Measurements from ENCODE around the gene NEK10.
A peak's percentile ranks its signal among the peaks of the same experiment; 100 is the strongest.
"Not testable (repeated sequence)": the region's sequence is repeated elsewhere in the genome, so short reads cannot be mapped to it uniquely, and the experiment has no call there.

NEK10 gene

GRCh38 chr3:27368831-27369607, at the start of gene NEK10:
Gene NEK10, minus strand, starts transcription at chr3:27369383. Its CDS starts 16,501 bp downstream, at chr3:27352882.
- no peaks in the 10 kb centered on the region for H4K20me1 ChIP-seq (ENCODE audit: insufficient read depth, low read length)
- H3F3A ChIP-seq (ENCODE audit: insufficient read depth, low read length): no peaks in the 10 kb centered on the region
- no peak within 1 kb of the TSS for H3K27ac ChIP-seq (ENCODE audit: low read depth, low read length, poor library complexity, severe bottlenecking)
- TF ChIP-seq CTCF (IDR thresholded peaks at IDR 0.05; ENCODE audit: low read length) (no peak), EZH2 (IDR thresholded peaks at IDR 0.05; ENCODE audit: borderline replicate concordance, low read length) (no peak)
- H2AFZ ChIP-seq (ENCODE audit: low read length): no peak within 1 kb of the TSS
- peak within 1 kb of the TSS; percentile 21; the same call in 1 of the 2 replicates for H3K9ac ChIP-seq (ENCODE audit: low read length)
- H3K27me3 ChIP-seq (ENCODE audit: insufficient read depth, low read length): no peaks in the 10 kb centered on the region
- H3K79me2 ChIP-seq (ENCODE audit: insufficient read depth, low read length): no peaks in the 10 kb centered on the region
- no peaks in the 10 kb centered on the region for H3K9me3 ChIP-seq (ENCODE audit: low read length)
- H3K9me2 ChIP-seq (ENCODE audit: low read depth, low read length): no peaks in the 10 kb centered on the region
- H3K4me1 ChIP-seq (ENCODE audit: insufficient read depth, low read length, severe bottlenecking): peaks cover 8% of the 10 kb centered on the region
- peak within 1 kb of the TSS; percentile 65 for H3K4me3 ChIP-seq (ENCODE audit: low read depth, low read length, poor library complexity, severe bottlenecking)
- no peaks in the 10 kb centered on the region for H3K36me3 ChIP-seq (ENCODE audit: insufficient read depth, low read length)
- H3K4me2 ChIP-seq (ENCODE audit: low read length): peak within 1 kb of the TSS; percentile 75

- no peaks in the 10 kb centered on the region for H3K79me2 ChIP-seq (ENCODE audit: insufficient read depth, low read length)
These were observed 46.0 kb upstream of the NEK10 start for GRCh38 chr3:27415202-27415601.

GRCh38 chr3:27392950-27393679, 23.9 kb upstream of the NEK10 start:
- TF ChIP-seq EZH2 (IDR thresholded peaks at IDR 0.05; ENCODE audit: borderline replicate concordance, low read length) (no peak), CTCF (IDR thresholded peaks at IDR 0.05; ENCODE audit: low read length) (no peak)
- no peaks in the 10 kb centered on the region for H3K9me3 ChIP-seq (ENCODE audit: low read length)
- H3K27ac ChIP-seq (ENCODE audit: low read depth, low read length, poor library complexity, severe bottlenecking): no peak overlapping the region
- no peaks in the 10 kb centered on the region for H3K9me2 ChIP-seq (ENCODE audit: low read depth, low read length)
- H3K4me3 ChIP-seq (ENCODE audit: low read depth, low read length, poor library complexity, severe bottlenecking): no peak overlapping the region
- H3K4me2 ChIP-seq (ENCODE audit: low read length): no peak overlapping the region
- no peaks in the 10 kb centered on the region for H4K20me1 ChIP-seq (ENCODE audit: insufficient read depth, low read length)
- H2AFZ ChIP-seq (ENCODE audit: low read length): no peak overlapping the region
- no peak overlapping the region for H3K9ac ChIP-seq (ENCODE audit: low read length)
- no peaks in the 10 kb centered on the region for H3K4me1 ChIP-seq (ENCODE audit: insufficient read depth, low read length, severe bottlenecking)
- H3K79me2 ChIP-seq (ENCODE audit: insufficient read depth, low read length): no peaks in the 10 kb centered on the region
- peaks cover 37% of the 10 kb centered on the region; the same call in 1 of the 2 replicates for H3K36me3 ChIP-seq (ENCODE audit: insufficient read depth, low read length)
- no peaks in the 10 kb centered on the region for H3K27me3 ChIP-seq (ENCODE audit: insufficient read depth, low read length)
- no peaks in the 10 kb centered on the region for H3F3A ChIP-seq (ENCODE audit: insufficient read depth, low read length)

More at GRCh38 chr3:27415202-27415601, 46.0 kb upstream of the NEK10 start:
- H3K27me3 ChIP-seq (ENCODE audit: insufficient read depth, low read length): no peaks in the 10 kb centered on the region
- H3K4me3 ChIP-seq (ENCODE audit: low read depth, low read length, poor library complexity, severe bottlenecking): no peak overlapping the region
- no peaks in the 10 kb centered on the region for H3K9me2 ChIP-seq (ENCODE audit: low read depth, low read length)
- H3K27ac ChIP-seq (ENCODE audit: low read depth, low read length, poor library complexity, severe bottlenecking): no peak overlapping the region
- H3K4me1 ChIP-seq (ENCODE audit: insufficient read depth, low read length, severe bottlenecking): no peaks in the 10 kb centered on the region
- no peaks in the 10 kb centered on the region for H3F3A ChIP-seq (ENCODE audit: insufficient read depth, low read length)
- no peaks in the 10 kb centered on the region for H3K9me3 ChIP-seq (ENCODE audit: low read length)
- H3K4me2 ChIP-seq (ENCODE audit: low read length): no peak overlapping the region
- H3K36me3 ChIP-seq (ENCODE audit: insufficient read depth, low read length): peaks cover 37% of the 10 kb centered on the region
- H2AFZ ChIP-seq (ENCODE audit: low read length): no peak overlapping the region
- no peak overlapping the region for H3K9ac ChIP-seq (ENCODE audit: low read length)
- no peaks in the 10 kb centered on the region for H4K20me1 ChIP-seq (ENCODE audit: insufficient read depth, low read length)
- TF ChIP-seq CTCF (IDR thresholded peaks at IDR 0.05; ENCODE audit: low read length): no peak
- no peak for TF ChIP-seq EZH2 (IDR thresholded peaks at IDR 0.05; ENCODE audit: borderline replicate concordance, low read length)

- not testable (repeated sequence) for H3K27ac ChIP-seq (ENCODE audit: low read depth, low read length, poor library complexity, severe bottlenecking); H3K9ac ChIP-seq (ENCODE audit: low read length); H4K20me1 ChIP-seq (ENCODE audit: insufficient read depth, low read length); H3K27me3 ChIP-seq (ENCODE audit: insufficient read depth, low read length); H3F3A ChIP-seq (ENCODE audit: insufficient read depth, low read length); H3K4me2 ChIP-seq (ENCODE audit: low read length); H3K9me3 ChIP-seq (ENCODE audit: low read length); H3K9me2 ChIP-seq (ENCODE audit: low read depth, low read length); H3K4me3 ChIP-seq (ENCODE audit: low read depth, low read length, poor library complexity, severe bottlenecking); H3K79me2 ChIP-seq (ENCODE audit: insufficient read depth, low read length); H3K4me1 ChIP-seq (ENCODE audit: insufficient read depth, low read length, severe bottlenecking); H2AFZ ChIP-seq (ENCODE audit: low read length)
- peaks cover 30% of the 10 kb centered on the region; the same call in 1 of the 2 replicates for H3K36me3 ChIP-seq (ENCODE audit: insufficient read depth, low read length)
These were observed 23.2 kb upstream of the NEK10 start for GRCh38 chr3:27392414-27392813.
